ENCODE measurements around the gene SSC5D.

SSC5D gene

DNA sequence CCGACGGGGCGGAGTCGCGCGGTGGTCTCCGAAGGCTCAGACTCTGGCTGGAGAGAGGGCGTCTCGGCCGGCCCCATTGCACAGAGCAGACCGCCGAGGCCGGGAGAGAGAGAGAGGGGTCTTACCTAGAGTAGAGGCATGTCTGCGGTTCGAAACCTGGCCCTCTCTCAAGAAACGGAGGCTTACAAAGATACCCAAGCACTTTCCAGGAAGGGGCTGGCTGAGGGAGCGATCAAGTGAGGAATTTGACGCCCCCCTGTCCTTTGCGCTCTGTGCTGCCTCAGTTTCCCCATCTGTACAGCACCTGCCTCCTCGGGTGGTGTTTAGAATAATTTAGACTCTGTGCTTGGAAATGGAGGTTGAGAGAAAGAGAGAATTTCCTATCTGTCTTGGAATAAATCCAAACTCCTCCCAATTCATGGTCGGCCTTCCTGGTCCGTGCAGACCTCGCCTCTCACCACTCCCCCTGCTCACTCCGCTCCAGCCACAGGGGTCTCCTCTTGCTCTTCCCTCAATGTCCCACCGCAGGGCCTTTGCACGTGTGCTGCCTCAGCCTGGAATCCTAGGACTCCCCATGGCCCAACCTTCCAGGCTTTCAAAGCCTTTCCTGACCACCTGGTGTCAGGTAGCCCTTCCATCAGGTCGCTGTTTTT is 26.1 kb upstream of the SSC5D start:
- TF ChIP-seq, protein P1, sequence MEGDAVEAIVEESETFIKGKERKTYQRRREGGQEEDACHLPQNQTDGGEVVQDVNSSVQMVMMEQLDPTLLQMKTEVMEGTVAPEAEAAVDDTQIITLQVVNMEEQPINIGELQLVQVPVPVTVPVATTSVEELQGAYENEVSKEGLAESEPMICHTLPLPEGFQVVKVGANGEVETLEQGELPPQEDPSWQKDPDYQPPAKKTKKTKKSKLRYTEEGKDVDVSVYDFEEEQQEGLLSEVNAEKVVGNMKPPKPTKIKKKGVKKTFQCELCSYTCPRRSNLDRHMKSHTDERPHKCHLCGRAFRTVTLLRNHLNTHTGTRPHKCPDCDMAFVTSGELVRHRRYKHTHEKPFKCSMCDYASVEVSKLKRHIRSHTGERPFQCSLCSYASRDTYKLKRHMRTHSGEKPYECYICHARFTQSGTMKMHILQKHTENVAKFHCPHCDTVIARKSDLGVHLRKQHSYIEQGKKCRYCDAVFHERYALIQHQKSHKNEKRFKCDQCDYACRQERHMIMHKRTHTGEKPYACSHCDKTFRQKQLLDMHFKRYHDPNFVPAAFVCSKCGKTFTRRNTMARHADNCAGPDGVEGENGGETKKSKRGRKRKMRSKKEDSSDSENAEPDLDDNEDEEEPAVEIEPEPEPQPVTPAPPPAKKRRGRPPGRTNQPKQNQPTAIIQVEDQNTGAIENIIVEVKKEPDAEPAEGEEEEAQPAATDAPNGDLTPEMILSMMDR (IDR thresholded peaks at IDR 0.05): no peak
- Histone ChIP-seq H3K4me3 (peak overlapping the region; percentile 85), H3K27ac (peak overlapping the region in 1 of 2 donors; percentile 82)
- DNase-seq (ENCODE audit: low spot score): no peak

DNA sequence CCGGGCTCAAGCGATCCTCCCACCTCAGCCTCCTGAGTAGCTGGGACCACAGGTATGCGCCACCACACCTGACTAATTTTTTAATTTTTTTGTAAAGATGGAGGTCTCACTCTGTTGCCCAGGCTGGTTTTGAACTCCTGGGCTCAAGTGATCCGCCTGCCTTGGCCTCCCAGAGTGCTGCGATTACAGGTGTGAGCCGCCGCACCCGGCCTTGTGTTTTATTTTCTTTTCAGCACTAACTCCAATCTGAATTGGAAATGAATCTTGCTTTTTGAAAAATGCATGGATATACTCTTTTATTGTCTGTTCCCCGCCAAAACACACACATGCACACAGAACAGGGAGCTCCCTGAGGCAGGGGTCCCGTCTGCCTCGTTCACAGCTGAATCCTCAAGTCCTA is 25.5 kb upstream of the SSC5D start:
- DNase-seq (ENCODE audit: low spot score): no peak
- Histone ChIP-seq H3K27ac (no peak overlapping the region), H3K4me3 (no peak overlapping the region)
- TF ChIP-seq, protein P1 (IDR thresholded peaks at IDR 0.05): no peak

DNA sequence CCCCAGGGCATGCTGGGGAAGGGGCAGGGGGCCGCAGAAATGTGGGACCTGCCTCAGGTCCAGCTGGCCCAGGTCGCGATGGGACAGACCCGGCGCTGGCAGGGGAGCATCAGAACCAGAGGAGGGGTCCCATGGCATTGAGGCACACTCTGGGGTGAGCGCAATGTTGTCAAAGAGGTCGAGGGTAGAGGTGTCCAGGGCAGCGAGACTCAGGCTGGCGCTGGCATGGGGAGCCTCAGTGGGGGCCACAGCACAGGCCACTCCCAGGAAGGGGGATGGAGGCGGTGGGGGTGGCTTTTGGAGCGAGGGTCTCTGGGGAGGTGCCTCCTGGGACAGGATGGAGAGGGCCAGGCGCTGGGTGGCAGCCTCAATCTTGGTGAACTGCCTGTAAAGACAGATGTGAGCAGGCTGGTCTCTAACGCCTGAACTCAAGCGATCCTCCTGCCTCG is 24.6 kb upstream of the SSC5D start:
- TF ChIP-seq, protein P1 (IDR thresholded peaks at IDR 0.05): no peak
- DNase-seq (ENCODE audit: low spot score): no peak

DNA sequence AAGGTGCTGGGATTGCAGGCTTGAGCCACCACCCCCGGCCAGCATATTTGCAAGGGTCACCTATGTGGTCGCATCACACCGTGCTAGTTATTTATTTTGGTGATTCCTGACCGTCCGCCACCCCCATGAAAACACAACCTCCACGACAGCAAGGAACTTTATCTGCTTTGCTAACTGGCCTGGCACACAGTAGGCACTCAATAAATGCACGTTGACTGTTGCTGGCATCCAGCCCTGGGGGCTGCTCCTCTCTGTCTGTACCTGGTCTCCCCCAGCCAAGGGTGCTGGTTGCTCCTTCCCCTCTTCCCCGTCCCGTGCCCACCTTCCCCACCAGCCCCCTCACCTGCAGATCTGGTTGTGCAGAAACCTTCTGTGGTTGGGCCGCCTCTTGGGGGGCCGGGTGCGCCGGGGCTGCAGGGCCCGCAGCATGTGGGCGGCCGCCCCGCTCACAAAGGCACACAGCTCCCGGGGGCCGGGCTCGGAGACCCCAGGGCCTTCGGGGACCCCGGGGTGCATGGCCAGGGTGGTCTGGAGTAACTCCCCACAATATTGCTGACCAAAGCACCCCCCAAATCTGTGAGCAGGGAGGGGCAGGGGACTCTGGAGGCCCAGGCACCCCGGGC is 24.1 kb upstream of the SSC5D start:
- TF ChIP-seq, protein P1 (IDR thresholded peaks at IDR 0.05): no peak
- Histone ChIP-seq H3K4me3 (no peak overlapping the region), H3K27ac (no peak overlapping the region)
- DNase-seq (ENCODE audit: low spot score): no peak

More for the DNA sequence above, 24.6 kb upstream of the SSC5D start:
- no peak overlapping the region for H3K27ac ChIP-seq
- H3K4me3 ChIP-seq: no peak overlapping the region

DNA sequence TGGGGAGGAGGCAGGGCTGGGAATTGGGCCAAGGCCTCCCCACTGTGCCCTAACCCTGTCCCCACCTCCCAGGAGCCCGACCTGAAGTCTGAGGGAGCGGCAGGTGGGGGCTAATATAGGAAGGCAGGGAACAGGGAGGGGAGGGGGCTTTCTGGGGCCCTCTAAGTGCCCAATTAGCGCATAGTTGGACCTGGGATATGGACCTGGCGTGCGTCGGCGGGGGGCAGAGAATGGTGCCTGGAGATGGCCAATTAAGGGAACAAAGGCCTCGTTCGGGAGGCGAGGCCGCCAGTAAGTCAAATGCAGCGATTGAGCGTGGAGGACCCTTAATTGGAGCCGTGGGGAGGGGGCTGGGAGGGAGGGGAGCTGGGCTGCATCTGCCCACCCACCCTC is 23.6 kb upstream of the SSC5D start, which contains the start of gene C19orf85:
C19orf85 (minus strand) TSS at position 90 of the 393 bp plus-strand sequence. CDS start 197 bp downstream, outside the sequence.
- DNase-seq (ENCODE audit: low spot score): no peak
- TF ChIP-seq, protein P1 (IDR thresholded peaks at IDR 0.05): no peak
- Histone ChIP-seq H3K4me3 (no peak within 1 kb of the TSS), H3K27ac (no peak within 1 kb of the TSS)

DNA sequence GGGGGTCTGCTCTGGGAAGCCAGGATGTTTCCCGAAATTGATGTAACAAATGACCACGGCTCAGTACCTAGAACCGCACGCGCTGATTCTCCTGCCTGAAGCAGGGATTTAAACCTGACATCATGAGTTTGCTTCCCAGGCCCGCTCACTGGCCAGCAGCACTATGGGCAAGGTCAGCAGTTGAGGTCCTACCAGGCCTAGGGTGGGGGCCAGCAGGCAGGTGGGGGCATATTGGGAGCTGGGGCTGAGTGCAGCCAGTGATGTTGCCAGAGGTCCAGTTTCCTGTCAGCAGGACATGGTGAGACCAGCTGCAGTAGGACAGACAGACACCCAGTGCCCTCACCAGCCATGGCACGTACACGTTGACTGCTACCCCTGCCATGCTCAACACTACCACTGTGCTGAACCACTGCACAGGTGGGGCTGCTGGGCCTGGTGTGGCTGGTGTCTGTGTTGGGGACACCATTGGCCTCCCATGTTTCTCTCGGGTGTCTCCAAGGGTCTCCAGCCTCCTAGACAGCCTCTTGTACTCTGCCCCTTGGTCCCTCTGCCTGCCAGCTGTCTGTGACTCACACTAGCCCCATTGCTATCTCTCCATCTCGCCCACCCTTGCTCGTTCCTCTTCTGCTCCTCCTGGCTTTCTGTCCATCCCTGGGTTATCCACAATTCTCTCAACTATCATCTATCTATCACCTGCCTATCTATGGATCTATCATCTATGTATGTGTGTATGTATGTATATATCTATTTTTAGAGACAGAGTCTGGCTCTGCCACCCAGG is 22.6 kb upstream of the SSC5D start:
- Histone ChIP-seq H3K4me3 (no peak overlapping the region), H3K27ac (no peak overlapping the region)
- DNase-seq (ENCODE audit: low spot score): no peak
- TF ChIP-seq, protein P1 (IDR thresholded peaks at IDR 0.05): no peak

All from coronary artery (tissue), 2 donors.